ENCODE data around the gene GPR32. TPM values are rescaled to one million over a fixed set of nuclear protein-coding genes. Genes with fewer than 3 reads are reported as not detected.
A peak's percentile ranks its signal among the peaks of the same experiment; 100 is the strongest.

Gene GPR32
- total and polyA plus RNA-seq, 2 of the 8 experiments (the other 6 are each of a cell fraction or from before 2014, with no cell fraction given) = not detected

GRCh38 chr19:50794876-50795663 lies 24.8 kb downstream of the GPR32 start (continued):
- TF ChIP-seq, protein P1, sequence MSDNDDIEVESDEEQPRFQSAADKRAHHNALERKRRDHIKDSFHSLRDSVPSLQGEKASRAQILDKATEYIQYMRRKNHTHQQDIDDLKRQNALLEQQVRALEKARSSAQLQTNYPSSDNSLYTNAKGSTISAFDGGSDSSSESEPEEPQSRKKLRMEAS (IDR thresholded peaks at IDR 0.05) = peak; percentile 20; the same call in 1 of the 2 replicates
- no peak for TF ChIP-seq CEBPB (IDR thresholded peaks at IDR 0.05; ENCODE audit: low read depth, low read length)
- no peak for TF ChIP-seq SP1 (IDR thresholded peaks at IDR 0.05; ENCODE audit: low read depth, low read length)
- no peak for TF ChIP-seq MAFK (IDR thresholded peaks at IDR 0.05; ENCODE audit: low read depth, low read length)
- TF ChIP-seq FOSL1 (IDR thresholded peaks at IDR 0.05; ENCODE audit: insufficient read depth, low read depth, low read length) = no peak
- TF ChIP-seq SP2 (IDR thresholded peaks at IDR 0.05; ENCODE audit: low read length) = no peak
- TF ChIP-seq POLR2AphosphoS5 (IDR thresholded peaks at IDR 0.05; ENCODE audit: low read depth, low read length) = peak; percentile 83
- no peak for TF ChIP-seq TEAD4 (IDR thresholded peaks at IDR 0.05; ENCODE audit: low read depth, low read length)
- TF ChIP-seq, protein P2, sequence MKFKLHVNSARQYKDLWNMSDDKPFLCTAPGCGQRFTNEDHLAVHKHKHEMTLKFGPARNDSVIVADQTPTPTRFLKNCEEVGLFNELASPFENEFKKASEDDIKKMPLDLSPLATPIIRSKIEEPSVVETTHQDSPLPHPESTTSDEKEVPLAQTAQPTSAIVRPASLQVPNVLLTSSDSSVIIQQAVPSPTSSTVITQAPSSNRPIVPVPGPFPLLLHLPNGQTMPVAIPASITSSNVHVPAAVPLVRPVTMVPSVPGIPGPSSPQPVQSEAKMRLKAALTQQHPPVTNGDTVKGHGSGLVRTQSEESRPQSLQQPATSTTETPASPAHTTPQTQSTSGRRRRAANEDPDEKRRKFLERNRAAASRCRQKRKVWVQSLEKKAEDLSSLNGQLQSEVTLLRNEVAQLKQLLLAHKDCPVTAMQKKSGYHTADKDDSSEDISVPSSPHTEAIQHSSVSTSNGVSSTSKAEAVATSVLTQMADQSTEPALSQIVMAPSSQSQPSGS (IDR thresholded peaks at IDR 0.05; ENCODE audit: low read length) = peak; percentile 44
- TF ChIP-seq NANOG (IDR thresholded peaks at IDR 0.05; ENCODE audit: insufficient read depth, low read depth, low read length, poor library complexity, severe bottlenecking) = peak; percentile 42
- peak; percentile 51 for TF ChIP-seq TAF7 (optimal IDR thresholded peaks at IDR 0.05; ENCODE audit: borderline replicate concordance, low read depth, low read length)
- no peak for TF ChIP-seq PHF8 (conservative IDR thresholded peaks at IDR 0.05; ENCODE audit: low read depth, low read length)
- no peak for TF ChIP-seq SAP30 (IDR thresholded peaks at IDR 0.05; ENCODE audit: insufficient read depth, insufficient replicate concordance, low read length)
- no peak for TF ChIP-seq EGR1 (IDR thresholded peaks at IDR 0.05; ENCODE audit: borderline replicate concordance, low read depth, low read length)
- no peak; a peak in 1 of 4 replicates for TF ChIP-seq RAD21 (IDR thresholded peaks at IDR 0.05 in 1 of 2, conservative IDR thresholded peaks at IDR 0.05 in 1 of 2; ENCODE audit: low read depth in 2 of 2, low read length in 2 of 2)
- 0 out of 2 replicates have a peak, but pooled peaks have one; percentile 2 for TF ChIP-seq YY1 (IDR thresholded peaks at IDR 0.05; ENCODE audit: low read depth, low read length)
- TF ChIP-seq KDM4A (IDR thresholded peaks at IDR 0.05; ENCODE audit: low read depth, low read length, severe bottlenecking) = no peak
- no peak for TF ChIP-seq ASH2L (IDR thresholded peaks at IDR 0.05; ENCODE audit: low read length)
